ENCODE data around the gene DNAH3.

- TF ChIP-seq POLR2A (IDR thresholded peaks at IDR 0.05; ENCODE audit: low read depth, low read length) (no peak), POLR2AphosphoS5 (IDR thresholded peaks at IDR 0.05; ENCODE audit: low read depth, low read length) (no peak)
Observed at GRCh38 chr16:21033704-21034103, 116.9 kb downstream of the DNAH3 start.
